Lung (tissue), 12 donors: ENCODE results near the gene CAND2. TPM values are rescaled to one million over a fixed set of nuclear protein-coding genes. Genes with fewer than 3 reads are reported as not detected.

Experiments used
- ATAC-seq: fragments of 200-7000 bp; cut with Tn5 transposase; one replicate; pipeline ENCODE4 v1.9.1; 2020; ENCODE audit warnings: moderate number of reproducible peaks; ENCODE audit not compliant: insufficient read depth, low FRiP score
- DNase-seq, 3 donors: peaks; one replicate each; pipeline ENCODE4 v3.0.0-alpha.2; 2013 to 2017
- H3K27ac ChIP-seq, 2 donors: one replicate each; pipeline ENCODE4 v1.5.1; 2013; ENCODE audit warnings: mild to moderate bottlenecking in 2 of 2, moderate library complexity in 2 of 2, control low read depth in 1 of 2, inconsistent platforms in 1 of 2, low read depth in 1 of 2, low read length in 1 of 2
- H3K27me3 ChIP-seq, 3 donors: one replicate each; pipeline ENCODE4 v1.5.1; 2013; ENCODE audit warnings: low read length in 2 of 3; ENCODE audit not compliant: control insufficient read depth in 3 of 3, insufficient read depth in 3 of 3
- H3K36me3 ChIP-seq, 4 donors: one replicate each; pipeline ENCODE4 v1.5.1; 2013; ENCODE audit warnings: low read length in 4 of 4, mild to moderate bottlenecking in 1 of 4, moderate library complexity in 1 of 4; ENCODE audit not compliant: control insufficient read depth in 4 of 4, insufficient read depth in 4 of 4
- H3K4me1 ChIP-seq, 5 donors: one replicate each; pipeline ENCODE4 v1.5.1; 2013; ENCODE audit warnings: low read length in 5 of 5, mild to moderate bottlenecking in 2 of 5, moderate library complexity in 1 of 5; ENCODE audit not compliant: control insufficient read depth in 5 of 5, insufficient read depth in 5 of 5
- H3K4me3 ChIP-seq: one replicate; pipeline ENCODE4 v1.5.1; 2013; ENCODE audit warnings: mild to moderate bottlenecking, control low read depth, moderate library complexity
- H3K9ac ChIP-seq, 2 donors: one replicate each; pipeline ENCODE4 v1.5.1; 2013; ENCODE audit warnings: low read length in 2 of 2, control low read depth in 1 of 2; ENCODE audit not compliant: insufficient read depth in 1 of 2
- H3K9me3 ChIP-seq, 4 donors: one replicate each; pipeline ENCODE4 v1.5.1; 2013; ENCODE audit warnings: low read length in 3 of 4, mild to moderate bottlenecking in 1 of 4, moderate library complexity in 1 of 4; ENCODE audit not compliant: control insufficient read depth in 4 of 4, insufficient read depth in 3 of 4
- CTCF ChIP-seq: IDR thresholded peaks from 2 replicates; pipeline ENCODE4 v1.5.1; 2012; ENCODE audit warnings: mild to moderate bottlenecking; ENCODE audit errors: control extremely low read depth, extremely low read depth
- WGBS, 2 donors: extraction: QIAGEN DNeasy Blood & Tissue Kit; methylation state at CpG; one replicate each; pipeline ENCODE4 v1.1.7; 2013; 5-methylcytosine and 5-hydroxymethylcytosine counted together
- polyA plus RNA-seq, 2 donors: library from polyadenylated mRNA; stranded (reverse); fragments of 200-250 nt; gene quantifications; one replicate each; pipeline ENCODE4 v1.2.1, GENCODE V29; 2013
- total RNA-seq, 2 donors: library from RNA; depleted of rRNA in 1 of 2; stranded (reverse); fragments of >200 nt in 1 of 2; gene quantifications; one replicate each; pipeline ENCODE4 v1.2.1, GENCODE V29; 2014 to 2021
- donor health status: control.
- donor health status: control.
- donor health status: Bipolar disorder and iron deficiency.
- donor health status: healthy.
- donor health status: DM: yes; HTN: yes; CAD: no.

Gene CAND2
- total and polyA plus RNA-seq, 4 donors, result 1.0 to 5.9 (median 3.6) TPM

- Histone ChIP-seq H3K27ac (no peak overlapping the region), H3K9ac (no peak overlapping the region), H3K4me3 (no peak overlapping the region), H3K4me1 (peaks cover 0 to 2% (median 0%) of the 10 kb centered on the region in 5 donors), H3K27me3 (no peaks in the 10 kb centered on the region), H3K9me3 (no peaks in the 10 kb centered on the region), H3K36me3 (no peaks in the 10 kb centered on the region)
- TF ChIP-seq CTCF, result no peak
- no peak for ATAC-seq
- peak in 1 of 3 donors; percentile 37 for DNase-seq
- 73 to 89% methylated on average over 38 to 54 of the region's 54 CpGs for WGBS, 2 donors
These were observed 27.6 kb upstream of the CAND2 start for GRCh38 chr3:12768579-12769527.

GRCh38 chr3:12769761-12770160 lies 26.7 kb upstream of the CAND2 start:
- H3K9ac ChIP-seq, result no peak overlapping the region
- DNase-seq (no peak), ATAC-seq (no peak)
- peaks cover 0 to 2% (median 0%) of the 10 kb centered on the region in 5 donors for H3K4me1 ChIP-seq
- TF ChIP-seq CTCF, result no peak
- H3K36me3 ChIP-seq, result no peaks in the 10 kb centered on the region
- no peak overlapping the region for H3K4me3 ChIP-seq
- no peaks in the 10 kb centered on the region for H3K9me3 ChIP-seq
- H3K27me3 ChIP-seq, result no peaks in the 10 kb centered on the region
- WGBS, 2 donors, result 81 to 92% methylated on average over 2 of the region's 2 CpGs
- H3K27ac ChIP-seq, result no peak overlapping the region

GRCh38 chr3:12771236-12771635 lies 25.2 kb upstream of the CAND2 start:
- ATAC-seq, result no peak
- no peak for TF ChIP-seq CTCF
- no peaks in the 10 kb centered on the region for H3K27me3 ChIP-seq
- H3K36me3 ChIP-seq, result no peaks in the 10 kb centered on the region
- H3K9ac ChIP-seq, result no peak overlapping the region
- no peak overlapping the region for H3K4me3 ChIP-seq
- peaks cover 0 to 2% (median 0%) of the 10 kb centered on the region in 5 donors for H3K4me1 ChIP-seq
- WGBS, 2 donors, result 91 to 95% methylated on average over 9 of the region's 9 CpGs
- H3K27ac ChIP-seq, result no peak overlapping the region
- H3K9me3 ChIP-seq, result no peaks in the 10 kb centered on the region
- DNase-seq, result no peak
